ENCODE measurements around the gene PDE4D. TPM values are rescaled to one million over a fixed set of nuclear protein-coding genes. Genes with fewer than 3 reads are reported as not detected.

The PDE4D gene
- total and polyA plus RNA-seq, 11 donors: 5.2 to 68.3 (median 42.1) TPM

DNA sequence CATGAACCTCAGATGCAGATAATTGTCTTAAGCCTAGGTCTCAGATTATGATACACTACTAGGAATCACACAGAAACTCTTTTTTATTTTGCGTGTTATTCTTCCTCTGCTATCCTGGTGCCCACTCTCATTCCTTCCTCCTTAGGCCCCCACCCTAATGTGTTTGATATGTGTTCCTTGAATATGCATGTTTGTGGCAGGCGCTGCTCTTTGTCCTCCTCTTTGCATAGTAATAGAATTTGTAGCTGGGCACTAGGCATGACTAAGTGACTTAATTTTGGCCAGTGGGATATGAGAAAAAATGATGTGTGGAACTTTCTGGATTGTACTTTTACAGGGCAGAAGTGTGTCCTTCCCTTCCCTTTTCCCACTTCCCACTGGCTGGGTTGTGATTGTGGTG is 965.6 kb downstream of the PDE4D start:
- Histone ChIP-seq H3K36me3 (no peaks in the 10 kb centered on the region), H3K4me1 (peaks cover 0 to 15% (median 2%) of the 10 kb centered on the region in 12 donors), H3K27ac (no peak overlapping the region), H3K4me3 (no peak overlapping the region), H3K27me3 (peaks cover 0 to 3% (median 0%) of the 10 kb centered on the region in 9 donors), H3K9me3 (no peaks in the 10 kb centered on the region)
- WGBS, 4 donors: 95 to 99% (median 96%) methylated on average over 2 of the region's 2 CpGs
- ATAC-seq (no peak), DNase-seq (no peak)
- intact Hi-C loops (cut with DNase I): loop anchor here in 1 of 10 donors (10.0 kb wide), 1 partner anchor 227 kb away; no protein-coding TSS in a partner anchor
- TF ChIP-seq POLR2A (IDR thresholded peaks at IDR 0.05) (no peak), CTCF (IDR thresholded peaks at IDR 0.05) (no peak)

DNA sequence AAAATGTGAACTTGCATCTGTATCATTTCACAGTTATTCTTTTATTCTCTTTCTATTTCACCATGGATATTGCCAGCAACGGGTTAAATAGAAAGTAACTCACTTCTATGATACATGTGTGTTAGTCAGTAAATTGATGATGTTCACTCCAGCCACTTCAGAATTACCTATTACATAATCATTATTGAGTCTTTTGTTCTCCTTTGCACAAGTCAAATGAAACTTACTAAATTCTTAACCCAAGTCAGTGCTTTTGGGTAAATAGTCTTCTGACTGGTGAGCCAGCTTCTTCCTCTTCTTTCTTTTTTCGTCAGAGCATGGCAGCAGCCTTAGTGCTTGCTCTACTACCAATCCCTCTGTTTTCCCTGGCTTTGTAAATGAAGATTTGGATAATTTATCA is 966.3 kb downstream of the PDE4D start:
- H3K9me3 ChIP-seq: no peaks in the 10 kb centered on the region
- H3K4me1 ChIP-seq: peaks cover 0 to 21% (median 4%) of the 10 kb centered on the region in 12 donors
- H3K4me3 ChIP-seq: no peak overlapping the region
- ATAC-seq: no peak
- intact Hi-C loops (cut with DNase I): loop anchor here in 1 of 10 donors (10.0 kb wide), 1 partner anchor 228 kb away; no protein-coding TSS in a partner anchor
- no peaks in the 10 kb centered on the region for H3K36me3 ChIP-seq
- 87 to 91% (median 89%) methylated on average over 2 of the region's 2 CpGs for WGBS, 4 donors
- DNase-seq: no peak
- H3K27me3 ChIP-seq: no peaks in the 10 kb centered on the region
- H3K27ac ChIP-seq: no peak overlapping the region
- TF ChIP-seq CTCF (IDR thresholded peaks at IDR 0.05) (no peak), POLR2A (IDR thresholded peaks at IDR 0.05) (no peak)

DNA sequence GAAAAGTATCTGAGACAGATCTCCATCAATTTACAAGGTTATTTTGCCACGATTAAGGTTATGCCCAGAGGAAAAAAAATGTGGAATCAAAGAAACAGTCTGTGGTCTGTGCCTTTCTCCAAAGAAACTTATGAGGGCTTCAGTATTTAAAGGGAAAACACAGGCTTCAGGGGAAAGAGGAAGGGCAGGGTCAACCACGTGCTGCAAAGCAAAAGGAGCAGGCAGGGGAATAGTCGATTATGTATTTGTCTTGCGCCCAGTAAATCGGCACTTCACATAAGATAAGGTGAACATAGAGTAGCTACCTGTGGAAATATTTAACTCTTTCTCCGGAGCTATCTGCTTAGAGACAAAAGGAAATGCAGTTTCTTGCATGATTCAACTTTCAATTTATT is 967.0 kb downstream of the PDE4D start:
- H3K4me3 ChIP-seq: no peak overlapping the region
- DNase-seq: no peak
- no peaks in the 10 kb centered on the region for H3K9me3 ChIP-seq
- no peaks in the 10 kb centered on the region for H3K27me3 ChIP-seq
- WGBS, 4 donors: 26 to 33% (median 29%) methylated on average over 6 of the region's 6 CpGs
- H3K27ac ChIP-seq: no peak overlapping the region
- H3K36me3 ChIP-seq: no peaks in the 10 kb centered on the region
- intact Hi-C loops (cut with DNase I): loop anchor here in 1 of 10 donors (10.0 kb wide), 1 partner anchor 228 kb away; no protein-coding TSS in a partner anchor
- no peak for ATAC-seq
- TF ChIP-seq POLR2A (IDR thresholded peaks at IDR 0.05) (no peak), CTCF (IDR thresholded peaks at IDR 0.05) (no peak)
- peaks cover 0 to 26% (median 7%) of the 10 kb centered on the region in 12 donors for H3K4me1 ChIP-seq

- WGBS, 4 donors: 64 to 76% (median 68%) methylated on average over 5 of the region's 5 CpGs
- no peaks in the 10 kb centered on the region for H3K27me3 ChIP-seq
- no peak for DNase-seq
- H3K4me3 ChIP-seq: no peak overlapping the region
- TF ChIP-seq CTCF (IDR thresholded peaks at IDR 0.05) (no peak), POLR2A (IDR thresholded peaks at IDR 0.05) (no peak)
- no peaks in the 10 kb centered on the region for H3K36me3 ChIP-seq
- peaks cover 0 to 29% (median 7%) of the 10 kb centered on the region in 12 donors for H3K4me1 ChIP-seq
- H3K9me3 ChIP-seq: no peaks in the 10 kb centered on the region
- H3K27ac ChIP-seq: no peak overlapping the region
- intact Hi-C loops (cut with DNase I): loop anchor here in 1 of 10 donors (10.0 kb wide), 1 partner anchor 229 kb away; no protein-coding TSS in a partner anchor
- ATAC-seq: no peak
These were observed 967.6 kb downstream of the PDE4D start for GRCh38 chr5:58925627-58926540.

Measured in heart left ventricle (tissue), 16 donors.